ENCODE results near the gene LPO.

LPO gene

DNA sequence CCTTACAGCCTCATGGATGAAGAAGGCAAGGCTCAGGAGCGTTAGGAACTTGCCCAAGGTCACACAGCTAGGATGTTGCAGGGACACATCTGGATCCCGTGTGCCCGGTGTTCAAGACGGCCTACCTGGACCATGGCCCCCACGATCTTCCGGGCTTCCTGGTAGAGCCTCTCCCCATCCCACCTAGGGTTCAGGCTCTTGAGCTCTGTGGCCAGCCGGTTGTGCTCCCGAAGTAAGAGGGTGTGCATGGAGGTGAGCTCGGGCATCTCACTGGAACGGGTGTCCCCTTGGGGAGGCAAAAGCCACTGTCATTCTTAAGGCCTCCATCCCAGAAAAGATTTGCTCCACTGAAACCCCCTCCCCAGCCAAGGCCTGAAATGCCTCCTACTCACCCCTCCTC lies 37.0 kb downstream of the LPO start:
- no peaks in the 10 kb centered on the region for H3K79me2 ChIP-seq (ENCODE audit: control insufficient read depth, insufficient read depth, low read length)
- no peak overlapping the region for H2AK5ac ChIP-seq (ENCODE audit: low read length)
- no CpG with 5 or more reads among the region's 10 CpGs for WGBS (ENCODE audit: extremely low coverage, insufficient coverage, low lambda C conversion rate)

DNA sequence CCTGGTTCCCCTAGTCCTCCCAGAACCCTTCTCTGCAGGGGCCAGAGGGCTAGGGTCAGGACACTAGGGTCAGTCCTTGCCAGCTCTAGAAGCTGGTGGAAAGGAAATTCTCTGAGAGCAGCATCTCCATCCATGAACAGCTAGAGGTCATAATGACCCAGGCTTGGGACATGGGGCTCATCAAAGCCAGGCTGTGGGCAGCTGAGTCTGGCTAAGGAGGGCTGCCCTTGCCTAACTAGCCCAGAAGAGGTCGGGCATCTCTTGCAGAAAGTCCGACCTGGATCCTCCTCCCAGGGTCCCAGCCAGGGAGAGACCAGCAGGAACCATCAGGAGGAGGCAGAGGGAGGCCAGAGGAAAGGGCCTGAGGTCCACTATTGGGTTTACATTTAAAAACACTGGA lies 38.0 kb downstream of the LPO start:
- Histone ChIP-seq H3K27ac (ENCODE audit: low read depth, low read length) (no peak overlapping the region), H3K18ac (ENCODE audit: low read length) (no peak overlapping the region), H3K4ac (ENCODE audit: low read depth, low read length) (no peak overlapping the region), H2AK5ac (ENCODE audit: low read length) (no peak overlapping the region), H2BK120ac (ENCODE audit: low read depth, low read length) (no peak overlapping the region), H3K9ac (ENCODE audit: low read length) (no peak overlapping the region), H3K27me3 (ENCODE audit: insufficient read depth, low read length, poor library complexity) (no peaks in the 10 kb centered on the region), H3K56ac (ENCODE audit: low read length) (no peak overlapping the region), H3K79me2 (ENCODE audit: control insufficient read depth, insufficient read depth, low read length) (no peaks in the 10 kb centered on the region), H3K4me2 (ENCODE audit: low read length) (no peak overlapping the region), H3K79me1 (ENCODE audit: low read length) (no peaks in the 10 kb centered on the region), H3K36me3 (ENCODE audit: control insufficient read depth, insufficient read depth, low read length) (no peaks in the 10 kb centered on the region), H2BK5ac (ENCODE audit: low read length) (no peak overlapping the region), H4K8ac (ENCODE audit: low read depth, low read length) (no peak overlapping the region), H2BK15ac (replicated peaks; ENCODE audit: low read depth) (no peak overlapping the region), H3K23ac (ENCODE audit: low read length) (no peak overlapping the region), H3K4me1 (ENCODE audit: control insufficient read depth, low read depth, low read length) (no peaks in the 10 kb centered on the region), H3K4me3 (ENCODE audit: low read length) (no peak overlapping the region), H4K5ac (ENCODE audit: low read length) (no peak overlapping the region)
- DNase-seq = peak; percentile 46
- no CpG with 5 or more reads among the region's 2 CpGs for WGBS (ENCODE audit: extremely low coverage, insufficient coverage, low lambda C conversion rate)

More for the DNA sequence above, 37.0 kb downstream of the LPO start:
- Histone ChIP-seq H3K9ac (ENCODE audit: low read length) (no peak overlapping the region), H2BK120ac (ENCODE audit: low read depth, low read length) (no peak overlapping the region), H4K8ac (ENCODE audit: low read depth, low read length) (no peak overlapping the region), H3K79me1 (ENCODE audit: low read length) (no peaks in the 10 kb centered on the region), H2BK15ac (replicated peaks; ENCODE audit: low read depth) (no peak overlapping the region), H3K18ac (ENCODE audit: low read length) (no peak overlapping the region), H3K4me3 (ENCODE audit: low read length) (no peak overlapping the region), H3K36me3 (ENCODE audit: control insufficient read depth, insufficient read depth, low read length) (no peaks in the 10 kb centered on the region), H3K4me1 (ENCODE audit: control insufficient read depth, low read depth, low read length) (no peaks in the 10 kb centered on the region), H3K56ac (ENCODE audit: low read length) (no peak overlapping the region), H3K23ac (ENCODE audit: low read length) (no peak overlapping the region), H3K27ac (ENCODE audit: low read depth, low read length) (no peak overlapping the region), H2BK5ac (ENCODE audit: low read length) (no peak overlapping the region), H3K4me2 (ENCODE audit: low read length) (no peak overlapping the region), H3K4ac (ENCODE audit: low read depth, low read length) (no peak overlapping the region), H3K27me3 (ENCODE audit: insufficient read depth, low read length, poor library complexity) (no peaks in the 10 kb centered on the region), H4K5ac (ENCODE audit: low read length) (no peak overlapping the region)
- DNase-seq = no peak

DNA sequence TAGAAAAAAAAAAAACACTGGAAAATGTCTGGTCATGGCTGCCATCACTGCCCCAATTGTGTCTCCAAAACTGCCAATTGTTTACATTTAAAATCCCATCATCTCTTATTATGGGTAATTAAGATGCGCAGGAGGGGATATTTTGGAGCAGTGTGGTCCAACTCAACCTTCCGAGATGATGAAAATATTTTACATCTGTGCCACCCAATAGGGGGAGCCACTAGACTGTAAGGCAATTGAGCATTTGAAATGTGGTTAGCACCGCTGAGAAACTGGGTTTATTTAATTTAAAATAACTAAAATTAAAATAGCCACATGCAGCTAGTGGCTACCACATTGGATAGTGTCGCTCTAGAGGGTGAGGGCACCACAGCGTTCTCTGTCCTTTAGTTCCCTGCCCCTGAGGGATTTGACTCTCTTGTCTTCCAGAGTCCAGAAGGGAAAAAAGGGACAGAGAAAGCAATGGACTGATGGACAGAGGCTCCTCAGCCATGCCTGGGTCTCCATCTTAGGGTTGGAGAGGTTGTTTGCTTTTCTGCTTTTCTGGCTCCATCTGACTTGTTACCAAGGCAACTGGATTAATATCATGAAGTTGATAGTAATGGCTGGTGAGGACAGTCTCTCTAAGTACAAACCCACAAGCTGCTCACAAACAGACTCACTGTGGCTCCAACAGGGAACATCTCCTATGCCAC lies 38.9 kb downstream of the LPO start:
- Histone ChIP-seq H3K36me3 (ENCODE audit: control insufficient read depth, insufficient read depth, low read length) (no peaks in the 10 kb centered on the region), H3K27me3 (ENCODE audit: insufficient read depth, low read length, poor library complexity) (no peaks in the 10 kb centered on the region), H4K8ac (ENCODE audit: low read depth, low read length) (no peak overlapping the region), H3K4ac (ENCODE audit: low read depth, low read length) (no peak overlapping the region), H2AK5ac (ENCODE audit: low read length) (no peak overlapping the region), H3K23ac (ENCODE audit: low read length) (no peak overlapping the region), H4K5ac (ENCODE audit: low read length) (no peak overlapping the region), H3K79me1 (ENCODE audit: low read length) (no peaks in the 10 kb centered on the region), H3K79me2 (ENCODE audit: control insufficient read depth, insufficient read depth, low read length) (no peaks in the 10 kb centered on the region), H2BK120ac (ENCODE audit: low read depth, low read length) (no peak overlapping the region), H3K56ac (ENCODE audit: low read length) (no peak overlapping the region), H3K27ac (ENCODE audit: low read depth, low read length) (no peak overlapping the region), H3K4me1 (ENCODE audit: control insufficient read depth, low read depth, low read length) (no peaks in the 10 kb centered on the region), H3K9ac (ENCODE audit: low read length) (no peak overlapping the region), H3K4me2 (ENCODE audit: low read length) (no peak overlapping the region), H2BK5ac (ENCODE audit: low read length) (no peak overlapping the region), H2BK15ac (replicated peaks; ENCODE audit: low read depth) (no peak overlapping the region), H3K4me3 (ENCODE audit: low read length) (no peak overlapping the region), H3K18ac (ENCODE audit: low read length) (no peak overlapping the region)
- WGBS (ENCODE audit: extremely low coverage, insufficient coverage, low lambda C conversion rate) = no CpG with 5 or more reads among the region's 5 CpGs
- peak; percentile 29 for DNase-seq

DNA sequence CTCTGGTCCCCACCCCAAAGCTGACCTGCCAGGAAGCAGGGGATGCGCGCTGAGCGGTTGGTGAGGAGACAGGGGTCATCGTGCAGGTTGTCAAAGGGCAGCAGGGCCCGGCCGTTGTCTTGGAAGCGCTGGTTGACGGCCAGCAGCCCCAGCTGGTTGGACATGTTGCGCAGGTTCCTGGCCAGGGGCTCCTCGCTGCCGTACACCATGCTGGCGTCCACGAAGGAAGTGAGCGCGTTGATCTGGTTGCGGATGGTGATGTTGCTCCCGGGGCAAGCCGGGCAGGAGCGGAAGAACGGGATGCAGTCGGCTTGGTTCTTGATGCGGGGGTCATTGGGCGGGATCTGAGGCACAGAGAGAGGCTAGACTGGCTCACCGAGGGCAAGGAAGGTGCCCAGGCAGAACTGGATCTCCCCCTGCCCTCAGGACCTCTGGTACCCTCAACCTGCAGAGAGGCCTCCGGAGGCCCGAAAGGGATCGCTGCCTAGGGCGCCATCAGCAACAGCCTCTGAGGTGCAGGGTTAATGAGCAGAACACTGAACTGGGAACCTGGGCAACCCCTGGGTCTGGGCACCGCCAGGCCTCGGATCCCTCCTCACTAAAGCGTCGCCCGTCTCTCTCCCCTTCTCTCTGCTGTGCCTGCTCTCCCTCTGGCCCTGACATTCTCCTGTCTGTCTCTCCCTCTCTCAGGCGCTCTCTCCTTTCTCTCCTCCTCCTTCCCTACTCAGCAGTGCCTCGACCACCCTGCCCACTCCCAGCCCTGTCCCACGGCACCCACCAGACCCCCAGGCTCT lies 39.6 kb downstream of the LPO start:
- Histone ChIP-seq H3K36me3 (ENCODE audit: control insufficient read depth, insufficient read depth, low read length) (no peaks in the 10 kb centered on the region), H3K18ac (ENCODE audit: low read length) (no peak overlapping the region), H2AK5ac (ENCODE audit: low read length) (no peak overlapping the region), H3K4ac (ENCODE audit: low read depth, low read length) (no peak overlapping the region), H3K23ac (ENCODE audit: low read length) (no peak overlapping the region), H3K56ac (ENCODE audit: low read length) (no peak overlapping the region), H3K9ac (ENCODE audit: low read length) (no peak overlapping the region), H2BK5ac (ENCODE audit: low read length) (no peak overlapping the region), H3K79me2 (ENCODE audit: control insufficient read depth, insufficient read depth, low read length) (no peaks in the 10 kb centered on the region), H3K27me3 (ENCODE audit: insufficient read depth, low read length, poor library complexity) (no peaks in the 10 kb centered on the region), H3K4me1 (ENCODE audit: control insufficient read depth, low read depth, low read length) (no peaks in the 10 kb centered on the region), H2BK15ac (replicated peaks; ENCODE audit: low read depth) (no peak overlapping the region), H3K27ac (ENCODE audit: low read depth, low read length) (no peak overlapping the region), H3K4me2 (ENCODE audit: low read length) (no peak overlapping the region), H3K4me3 (ENCODE audit: low read length) (no peak overlapping the region), H2BK120ac (ENCODE audit: low read depth, low read length) (no peak overlapping the region), H3K79me1 (ENCODE audit: low read length) (no peaks in the 10 kb centered on the region), H4K8ac (ENCODE audit: low read depth, low read length) (no peak overlapping the region), H4K5ac (ENCODE audit: low read length) (no peak overlapping the region)
- WGBS (ENCODE audit: extremely low coverage, insufficient coverage, low lambda C conversion rate) = no CpG with 5 or more reads among the region's 36 CpGs
- no peak for DNase-seq

DNA sequence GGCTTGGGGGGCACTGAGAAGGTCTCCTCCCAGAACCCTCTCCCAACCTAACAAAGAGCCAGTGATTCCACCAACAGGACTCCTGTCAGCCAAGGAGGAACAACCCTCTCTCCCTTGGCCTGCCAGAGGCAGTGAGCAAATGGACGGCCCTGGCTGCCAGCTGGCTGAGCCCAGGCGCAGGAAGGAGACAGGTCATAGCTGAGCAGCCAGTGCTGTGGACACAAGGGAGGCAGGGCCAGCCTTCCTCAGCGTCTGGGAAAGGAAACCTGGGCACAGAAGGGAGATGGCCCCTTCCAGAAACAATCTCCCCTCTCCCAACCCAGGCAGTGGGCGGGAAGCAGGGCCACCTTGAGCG lies 40.3 kb downstream of the LPO start:
- no peak overlapping the region for H4K5ac ChIP-seq (ENCODE audit: low read length)
- no peaks in the 10 kb centered on the region for H3K79me1 ChIP-seq (ENCODE audit: low read length)
- no peak overlapping the region for H2AK5ac ChIP-seq (ENCODE audit: low read length)
- H3K4me3 ChIP-seq (ENCODE audit: low read length) = no peak overlapping the region
- no peak overlapping the region for H2BK5ac ChIP-seq (ENCODE audit: low read length)
- no peak overlapping the region for H2BK15ac ChIP-seq (replicated peaks; ENCODE audit: low read depth)
- no peak overlapping the region for H3K4me2 ChIP-seq (ENCODE audit: low read length)
- H3K56ac ChIP-seq (ENCODE audit: low read length) = peak overlapping the region; percentile 49
- no peak overlapping the region for H4K8ac ChIP-seq (ENCODE audit: low read depth, low read length)
- no peaks in the 10 kb centered on the region for H3K36me3 ChIP-seq (ENCODE audit: control insufficient read depth, insufficient read depth, low read length)
- H3K27me3 ChIP-seq (ENCODE audit: insufficient read depth, low read length, poor library complexity) = no peaks in the 10 kb centered on the region
- no peak overlapping the region for H3K23ac ChIP-seq (ENCODE audit: low read length)
- H3K4me1 ChIP-seq (ENCODE audit: control insufficient read depth, low read depth, low read length) = no peaks in the 10 kb centered on the region
- H3K18ac ChIP-seq (ENCODE audit: low read length) = no peak overlapping the region
- no CpG with 5 or more reads among the region's 5 CpGs for WGBS (ENCODE audit: extremely low coverage, insufficient coverage, low lambda C conversion rate)
- H2BK120ac ChIP-seq (ENCODE audit: low read depth, low read length) = no peak overlapping the region
- H3K9ac ChIP-seq (ENCODE audit: low read length) = no peak overlapping the region
- no peak overlapping the region for H3K27ac ChIP-seq (ENCODE audit: low read depth, low read length)
- no peak for DNase-seq
- no peak overlapping the region for H3K4ac ChIP-seq (ENCODE audit: low read depth, low read length)
- no peaks in the 10 kb centered on the region for H3K79me2 ChIP-seq (ENCODE audit: control insufficient read depth, insufficient read depth, low read length)
